Spinal cord (tissue), 10 donors: ENCODE results near the gene SUDS3. TPM values are rescaled to one million over a fixed set of nuclear protein-coding genes. Genes with fewer than 3 reads are reported as not detected.
A peak's percentile ranks its signal among the peaks of the same experiment; 100 is the strongest.

ENCODE experiments used
- DNase-seq, 6 donors: peaks; one replicate each; pipeline versions ENCODE4 v3.0.0 to v3.0.0-alpha.2; 2013 to 2015; ENCODE audit warnings: low spot score in 6 of 6, low read depth in 4 of 6
- H3K27ac ChIP-seq: one replicate; pipeline ENCODE4 v1.5.1; 2013; ENCODE audit warnings: low read depth, low read length, control low read depth
- H3K27me3 ChIP-seq: one replicate; pipeline ENCODE4 v1.6.1; 2013; ENCODE audit warnings: low read length; ENCODE audit not compliant: control insufficient read depth, insufficient read depth
- H3K36me3 ChIP-seq: one replicate; pipeline ENCODE4 v1.6.1; 2013; ENCODE audit warnings: low read length; ENCODE audit not compliant: control insufficient read depth, insufficient read depth
- H3K4me1 ChIP-seq: one replicate; pipeline ENCODE4 v1.6.1; 2013; ENCODE audit warnings: low read length; ENCODE audit not compliant: control insufficient read depth, insufficient read depth
- H3K4me3 ChIP-seq: one replicate; pipeline ENCODE4 v1.5.1; 2013; ENCODE audit warnings: low read depth, low read length, control low read depth
- H3K9me3 ChIP-seq: one replicate; pipeline ENCODE4 v1.6.1; 2013; ENCODE audit warnings: low read length; ENCODE audit not compliant: control insufficient read depth, insufficient read depth
- WGBS: methylation state at CpG from one replicate; pipeline ENCODE4 v1.1.5; 2013; ENCODE audit warnings: missing lambda C conversion rate; ENCODE audit not compliant: insufficient coverage; 5-methylcytosine and 5-hydroxymethylcytosine counted together
- polyA plus RNA-seq, 2 donors: library from polyadenylated mRNA; unstranded; fragments of 120-200 nt; gene quantifications; one replicate each; pipeline ENCODE4 v1.2.1, GENCODE V29; 2013; ENCODE audit not compliant: insufficient read length in 2 of 2
- total RNA-seq, 2 donors: library from RNA; depleted of rRNA in 1 of 2; stranded (reverse); fragments of 120-200 nt in 1 of 2; fragments of >200 nt in 1 of 2; gene quantifications; one replicate each; pipeline versions ENCODE4 v1.2.3 to v1.2.4, GENCODE V29; 2013 to 2014
- donor health status: healthy.

The SUDS3 gene
- total and polyA plus RNA-seq, 4 donors, result 32.5 to 59.9 (median 35.4) TPM

GRCh38 chr12:118354903-118355302 lies 21.5 kb upstream of the SUDS3 start:
- Histone ChIP-seq H3K4me1 (peaks cover 4% of the 10 kb centered on the region), H3K27ac (no peak overlapping the region), H3K36me3 (no peaks in the 10 kb centered on the region), H3K27me3 (no peaks in the 10 kb centered on the region), H3K9me3 (no peaks in the 10 kb centered on the region), H3K4me3 (no peak overlapping the region)
- DNase-seq, result no peak
- WGBS, result no CpG with 5 or more reads among the region's 1 CpG

- Histone ChIP-seq H3K9me3 (no peaks in the 10 kb centered on the region), H3K4me3 (no peak overlapping the region), H3K4me1 (peaks cover 4% of the 10 kb centered on the region), H3K36me3 (no peaks in the 10 kb centered on the region), H3K27me3 (no peaks in the 10 kb centered on the region), H3K27ac (no peak overlapping the region)
- no peak for DNase-seq
- no CpG with 5 or more reads among the region's 1 CpG for WGBS
These were observed 20.5 kb upstream of the SUDS3 start for GRCh38 chr12:118355843-118356242.

GRCh38 chr12:118356809-118357256 lies 19.5 kb upstream of the SUDS3 start:
- no CpG with 5 or more reads among the region's 1 CpG for WGBS
- Histone ChIP-seq H3K9me3 (no peaks in the 10 kb centered on the region), H3K36me3 (no peaks in the 10 kb centered on the region), H3K4me3 (no peak overlapping the region), H3K27ac (peak overlapping the region; percentile 2), H3K4me1 (peaks cover 4% of the 10 kb centered on the region), H3K27me3 (no peaks in the 10 kb centered on the region)
- DNase-seq, result peak in 1 of 6 donors; percentile 2

DNA sequence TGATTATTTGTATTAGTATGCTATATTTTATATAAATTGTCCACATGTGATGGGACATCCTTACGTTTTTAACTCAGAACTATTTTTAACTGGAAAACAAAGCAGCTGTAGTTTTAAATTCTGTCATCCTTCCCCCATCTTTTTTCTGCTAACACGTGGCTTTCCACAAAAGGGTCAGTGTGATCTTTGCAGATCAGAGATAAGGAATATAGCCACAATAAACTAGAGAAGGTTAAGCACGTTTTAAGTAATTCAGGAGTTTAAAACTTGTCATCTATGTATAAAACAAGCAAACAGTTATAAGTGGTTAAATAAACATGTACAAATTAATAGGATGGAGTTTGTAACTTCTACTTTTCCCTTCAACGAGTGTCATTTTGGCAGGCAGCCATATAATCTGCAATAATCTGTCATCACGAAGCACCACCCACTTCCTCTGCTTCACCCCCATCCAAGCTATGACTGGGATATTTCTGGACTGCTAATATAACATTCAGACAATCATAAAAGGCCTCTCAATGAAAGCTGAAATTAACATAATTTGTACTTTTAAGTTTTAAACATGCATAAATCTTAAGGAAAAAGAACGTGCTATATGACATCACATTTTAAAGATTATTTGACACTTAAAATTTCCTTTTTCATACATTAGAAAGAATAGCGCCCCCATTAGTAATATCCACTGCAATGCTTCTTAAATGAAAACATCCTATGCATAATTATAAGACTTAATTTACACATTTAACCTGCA lies 18.9 kb upstream of the SUDS3 start:
- Histone ChIP-seq H3K27ac (no peak overlapping the region), H3K36me3 (no peaks in the 10 kb centered on the region), H3K9me3 (no peaks in the 10 kb centered on the region), H3K27me3 (no peaks in the 10 kb centered on the region), H3K4me1 (peaks cover 4% of the 10 kb centered on the region), H3K4me3 (no peak overlapping the region)
- peak in 1 of 6 donors; percentile 26 for DNase-seq
- 17% methylated on average over 2 of the region's 7 CpGs for WGBS

- Histone ChIP-seq H3K4me1 (peaks cover 4% of the 10 kb centered on the region), H3K4me3 (no peak overlapping the region), H3K27ac (no peak overlapping the region), H3K9me3 (no peaks in the 10 kb centered on the region), H3K27me3 (no peaks in the 10 kb centered on the region), H3K36me3 (no peaks in the 10 kb centered on the region)
- WGBS, result no CpG with 5 or more reads among the region's 1 CpG
- no peak for DNase-seq
These were observed 18.4 kb upstream of the SUDS3 start for GRCh38 chr12:118358008-118358359.

DNA sequence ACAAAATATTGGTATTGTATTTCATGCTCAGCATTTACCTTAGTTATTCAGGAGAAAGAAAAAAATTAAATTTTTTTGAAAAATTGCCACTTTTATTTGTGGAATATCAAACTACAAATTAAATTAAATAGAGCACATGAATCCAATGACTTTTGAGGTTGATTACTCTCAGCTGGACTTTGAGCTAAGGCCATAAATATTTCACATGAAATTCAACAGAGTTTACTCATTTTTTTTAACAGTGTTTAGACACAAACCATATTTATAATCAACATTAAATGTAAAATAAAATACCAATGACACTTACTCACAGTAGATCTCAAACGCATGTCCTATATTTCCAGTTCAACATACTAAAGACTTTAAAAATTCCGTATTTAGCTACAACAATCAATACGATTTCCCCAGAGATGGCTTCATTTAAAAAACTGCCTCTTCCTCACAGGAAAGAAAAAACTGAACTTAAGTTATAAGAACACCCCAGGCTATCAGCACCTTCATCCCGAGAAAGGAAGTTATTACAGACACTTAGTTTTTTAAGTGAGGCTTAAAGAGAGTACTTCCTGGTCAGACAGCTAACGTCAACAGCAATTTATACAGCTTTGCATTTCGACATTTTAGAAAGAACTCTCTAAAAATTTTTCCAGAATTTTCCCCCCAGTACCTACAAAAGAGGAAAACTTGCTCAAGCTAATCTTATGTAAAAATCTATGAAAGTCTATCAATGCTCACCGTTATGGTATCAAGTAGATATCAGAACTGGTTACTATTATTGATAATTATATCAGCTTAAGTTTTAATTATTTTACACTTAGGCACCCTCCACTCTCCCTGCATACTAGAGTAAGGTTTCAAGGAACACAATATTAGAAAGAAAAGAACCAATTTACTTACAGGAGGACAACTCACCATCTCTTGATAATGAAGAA lies 17.5 kb upstream of the SUDS3 start:
- H3K4me1 ChIP-seq, result peaks cover 4% of the 10 kb centered on the region
- WGBS, result 100% methylated on average over 1 of the region's 7 CpGs
- no peaks in the 10 kb centered on the region for H3K9me3 ChIP-seq
- no peak for DNase-seq
- no peaks in the 10 kb centered on the region for H3K27me3 ChIP-seq
- no peaks in the 10 kb centered on the region for H3K36me3 ChIP-seq
- H3K4me3 ChIP-seq, result no peak overlapping the region
- H3K27ac ChIP-seq, result no peak overlapping the region

- Histone ChIP-seq H3K36me3 (no peaks in the 10 kb centered on the region), H3K9me3 (no peaks in the 10 kb centered on the region), H3K4me1 (peaks cover 4% of the 10 kb centered on the region), H3K27me3 (no peaks in the 10 kb centered on the region), H3K4me3 (no peak overlapping the region), H3K27ac (no peak overlapping the region)
- whole genome bisulfite sequencing, result no CpG with 5 or more reads among the region's 4 CpGs
- no peak for DNase-seq
These were observed 16.8 kb upstream of the SUDS3 start for GRCh38 chr12:118359541-118359915.

DNA sequence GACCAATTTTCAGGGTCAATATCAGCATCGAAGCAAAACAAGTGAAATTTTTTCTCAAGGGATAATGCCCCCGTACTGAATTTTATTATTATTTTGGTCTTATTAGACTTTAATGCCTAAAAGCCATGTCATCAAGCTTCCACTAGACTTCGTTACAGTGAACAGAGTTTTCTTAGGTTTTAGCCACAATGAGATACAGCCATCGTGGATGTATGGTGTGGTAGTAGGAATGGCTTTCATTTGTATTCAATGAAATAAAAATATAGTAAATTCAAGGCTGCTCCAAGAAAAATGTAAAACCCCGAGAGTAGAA lies 15.3 kb upstream of the SUDS3 start:
- Histone ChIP-seq H3K9me3 (no peaks in the 10 kb centered on the region), H3K27ac (no peak overlapping the region), H3K27me3 (no peaks in the 10 kb centered on the region), H3K36me3 (no peaks in the 10 kb centered on the region), H3K4me3 (no peak overlapping the region), H3K4me1 (peaks cover 4% of the 10 kb centered on the region)
- WGBS, result no CpG with 5 or more reads among the region's 5 CpGs
- DNase-seq, result no peak

- Histone ChIP-seq H3K4me1 (no peaks in the 10 kb centered on the region), H3K27me3 (no peaks in the 10 kb centered on the region), H3K4me3 (no peak overlapping the region), H3K36me3 (no peaks in the 10 kb centered on the region), H3K27ac (no peak overlapping the region), H3K9me3 (no peaks in the 10 kb centered on the region)
- DNase-seq, result no peak
- WGBS, result no CpG with 5 or more reads among the region's 4 CpGs
These were observed 14.5 kb upstream of the SUDS3 start for GRCh38 chr12:118361889-118362288.

DNA sequence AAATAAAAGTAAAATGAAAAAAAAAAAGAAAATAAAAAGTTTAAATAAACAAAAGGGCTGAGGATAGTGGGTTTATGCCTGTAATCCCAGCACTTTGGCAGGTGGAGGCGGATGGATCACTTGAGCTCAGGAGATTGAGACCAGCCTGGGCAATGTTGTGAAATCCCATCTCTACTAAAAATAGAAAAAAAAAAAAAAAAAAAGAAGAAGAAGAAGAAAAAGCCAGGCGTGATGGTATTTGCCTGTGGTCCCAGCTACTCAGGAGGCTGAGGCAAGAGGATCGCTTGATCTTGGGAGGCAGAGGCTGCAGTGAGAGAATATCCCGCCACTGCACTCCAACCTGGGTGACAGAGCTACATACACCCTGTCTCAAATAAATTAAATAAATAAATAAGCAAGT lies 7.5 kb upstream of the SUDS3 start:
- H3K4me3 ChIP-seq, result no peak overlapping the region
- H3K36me3 ChIP-seq, result no peaks in the 10 kb centered on the region
- no peak for DNase-seq
- no CpG with 5 or more reads among the region's 4 CpGs for whole genome bisulfite sequencing
- H3K9me3 ChIP-seq, result no peaks in the 10 kb centered on the region
- peaks cover 5% of the 10 kb centered on the region for H3K27me3 ChIP-seq
- no peak overlapping the region for H3K27ac ChIP-seq
- H3K4me1 ChIP-seq, result peaks cover 14% of the 10 kb centered on the region
